Measurements from ENCODE around the gene ANKS3. TPM values are rescaled to one million over a fixed set of nuclear protein-coding genes. Genes with fewer than 3 reads are reported as not detected.

ANKS3 gene
- total RNA-seq, 1 donor from 2014 or later: 26.1 TPM

DNA sequence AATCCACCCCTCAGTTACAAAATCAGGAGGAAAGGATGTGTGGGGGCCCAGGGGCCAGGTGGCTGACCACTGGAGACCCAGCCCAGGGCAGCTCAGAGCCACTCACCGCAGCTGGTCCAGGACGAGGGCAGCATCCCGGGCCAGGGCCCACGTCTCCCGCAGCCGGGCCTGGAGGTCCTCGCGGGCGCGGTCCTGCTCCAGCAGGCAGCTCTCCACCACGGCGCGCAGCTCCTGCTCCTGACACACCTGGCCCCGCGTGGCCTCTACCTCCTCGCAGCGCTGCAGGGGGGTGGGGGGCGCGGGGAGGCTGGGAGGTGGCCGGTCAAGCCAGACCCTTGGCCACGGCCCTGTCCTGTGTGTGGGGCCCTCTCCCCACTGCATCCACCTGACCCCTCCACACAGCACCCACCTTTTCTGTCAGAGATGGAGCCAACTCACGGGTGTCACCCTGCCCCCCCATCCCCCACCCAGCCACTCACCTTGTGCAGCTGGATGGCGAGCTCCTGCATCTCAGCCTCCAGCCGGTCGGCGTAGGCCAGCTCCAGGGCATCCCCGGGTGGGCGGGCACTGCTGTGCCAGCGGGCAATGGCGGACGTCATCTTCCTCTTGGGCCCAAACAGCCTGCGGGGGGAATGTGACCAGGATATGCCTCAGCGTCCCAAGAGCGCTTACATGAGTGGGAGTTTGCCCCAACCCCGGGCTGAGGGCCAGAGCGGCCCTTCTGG, 35.6 kb downstream of the ANKS3 start:
- DNase-seq (ENCODE audit: low spot score in 2 of 2) (no peak), FAIRE-seq (no peak)

- FAIRE-seq (no peak), DNase-seq (ENCODE audit: low spot score in 2 of 2) (no peak)
These were observed 36.2 kb downstream of the ANKS3 start for GRCh38 chr16:4697848-4698291.

DNA sequence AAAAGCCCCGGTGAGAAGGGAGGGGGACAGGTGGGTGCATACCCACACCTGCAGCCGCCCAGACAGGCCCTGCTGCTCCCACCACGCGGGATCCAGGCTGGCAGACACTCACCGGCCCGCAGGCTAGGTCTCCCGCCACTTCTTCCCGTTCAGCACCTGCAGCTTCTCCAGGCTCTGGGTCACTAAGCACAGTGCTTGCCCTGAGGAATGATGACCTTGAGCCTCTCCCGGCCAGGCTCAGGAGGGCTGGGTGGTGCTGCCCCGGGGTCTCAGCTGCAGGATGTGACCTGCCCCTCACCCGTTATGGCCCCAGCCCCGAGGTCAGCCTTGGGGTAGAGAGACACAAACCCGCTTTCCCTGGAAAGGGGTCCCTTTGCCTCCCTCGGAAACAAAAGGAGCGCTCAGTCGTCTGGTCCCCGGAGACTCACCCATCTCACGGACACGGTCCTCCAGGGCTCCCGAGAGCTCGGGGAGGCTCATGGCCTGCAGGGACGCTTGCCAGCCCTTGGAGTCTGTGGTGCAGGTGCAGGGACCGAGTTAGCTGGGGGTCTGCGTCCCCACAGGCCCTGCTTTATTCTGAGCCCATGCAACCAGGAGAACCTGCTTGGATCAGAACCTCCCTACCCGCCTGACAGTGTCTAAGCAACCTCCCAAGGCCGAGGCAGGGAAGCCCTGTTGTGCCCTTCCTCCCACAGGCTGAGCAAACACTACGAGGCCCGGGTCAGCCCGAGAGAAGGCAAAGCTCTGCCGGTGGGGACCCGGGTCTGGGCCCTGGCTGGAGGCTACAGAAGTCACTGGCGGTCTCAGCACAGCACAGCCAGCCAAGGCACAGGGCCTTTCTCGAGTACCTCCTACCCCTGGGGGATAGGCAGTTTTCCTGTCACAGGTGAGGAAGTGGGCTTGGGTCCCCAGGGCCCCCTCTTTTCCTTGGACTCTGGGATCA, 36.9 kb downstream of the ANKS3 start:
- no peak for FAIRE-seq
- DNase-seq (ENCODE audit: low spot score in 2 of 2): peak in 1 of 2 donors; percentile 17

- DNase-seq (ENCODE audit: low spot score in 2 of 2): peak in 1 of 2 donors; percentile 29
- FAIRE-seq: no peak
These were observed 37.7 kb downstream of the ANKS3 start for GRCh38 chr16:4696172-4696904.

GRCh38 chr16:4695473-4696171, 38.4 kb downstream of the ANKS3 start:
- no peak for FAIRE-seq
- DNase-seq (ENCODE audit: low spot score in 2 of 2): peak in 1 of 2 donors; percentile 23

- DNase-seq (ENCODE audit: low spot score in 2 of 2) (peak; percentile 64 to 68), FAIRE-seq (no peak)
These were observed 39.2 kb downstream of the ANKS3 start for GRCh38 chr16:4694642-4695451.

DNA sequence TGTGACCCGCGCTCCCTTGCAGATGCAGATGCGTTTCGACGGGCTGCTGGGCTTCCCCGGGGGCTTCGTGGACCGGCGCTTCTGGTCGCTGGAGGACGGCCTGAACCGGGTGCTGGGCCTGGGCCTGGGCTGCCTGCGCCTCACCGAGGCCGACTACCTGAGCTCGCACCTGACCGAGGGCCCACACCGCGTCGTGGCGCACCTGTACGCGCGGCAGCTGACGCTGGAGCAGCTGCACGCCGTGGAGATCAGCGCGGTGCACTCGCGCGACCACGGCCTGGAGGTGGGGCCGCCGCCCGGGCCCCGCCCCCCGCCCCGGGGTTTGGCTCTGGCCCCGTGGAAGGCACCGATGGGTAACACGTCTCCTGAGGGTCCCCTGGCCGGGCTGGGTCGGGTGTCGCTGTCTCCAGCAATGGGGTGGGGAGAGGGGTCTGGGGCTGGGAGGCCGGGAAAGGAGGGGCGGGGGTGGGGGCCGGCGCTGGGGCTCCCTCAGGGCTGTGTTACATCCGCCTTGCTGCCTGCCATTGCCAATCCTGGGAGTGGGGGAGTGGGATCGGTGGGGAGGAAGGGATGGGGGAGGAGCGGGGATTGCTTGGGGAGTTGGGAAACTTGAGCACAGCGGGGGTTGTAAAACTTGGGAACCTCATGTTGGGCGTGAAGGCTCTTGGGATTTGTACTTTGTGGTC, 40.0 kb downstream of the ANKS3 start:
- FAIRE-seq (no peak), DNase-seq (ENCODE audit: low spot score in 2 of 2) (peak; percentile 66 to 68)

GRCh38 chr16:4693296-4693955, 40.6 kb downstream of the ANKS3 start, which contains the start of gene NUDT16L1:
Gene NUDT16L1 (plus strand): TSS chr16:4693562. CDS start chr16:4693727, 165 bp downstream.
- FAIRE-seq (no peak), DNase-seq (ENCODE audit: low spot score in 2 of 2) (peak; percentile 99)

DNA sequence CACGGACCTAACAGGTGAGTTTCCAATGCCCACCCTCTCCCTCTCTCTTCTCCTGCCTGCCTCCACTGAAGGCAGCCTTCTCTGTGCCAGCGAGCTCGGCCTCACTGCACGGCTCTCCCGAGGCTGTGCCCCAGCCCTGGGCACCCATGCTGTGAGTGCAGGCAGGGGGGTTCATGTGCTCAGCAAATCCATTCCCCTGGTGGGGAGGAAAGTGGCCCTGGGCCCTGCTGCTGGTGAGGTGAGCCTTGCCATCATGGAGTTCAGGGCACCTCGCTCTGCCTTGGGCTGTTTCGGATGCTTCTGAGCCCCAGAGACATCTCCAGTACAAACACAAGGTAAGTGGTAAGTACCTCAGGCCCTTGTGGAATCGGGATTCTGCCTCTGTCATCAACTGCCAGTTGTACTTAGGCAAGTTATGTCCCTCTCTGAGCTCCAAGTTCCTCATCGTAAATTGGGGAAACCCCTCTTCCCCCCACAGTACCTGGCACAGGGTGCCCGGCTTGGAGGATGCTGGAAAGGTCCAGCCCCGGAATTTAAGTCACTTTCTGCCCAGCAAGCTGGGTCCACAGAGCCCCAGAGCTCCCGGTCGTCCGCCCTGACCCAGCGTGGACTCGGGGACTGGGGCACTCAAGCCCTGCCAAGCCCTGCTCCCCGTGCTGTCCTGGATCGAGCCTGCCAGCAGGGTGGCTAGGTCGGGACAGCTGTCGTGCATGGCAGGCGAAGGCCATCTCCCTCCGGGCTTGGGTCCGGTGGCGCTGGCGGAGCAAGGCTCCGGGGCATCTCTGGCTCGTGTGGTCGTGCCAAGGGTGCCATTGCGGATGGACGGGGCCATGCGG, 41.4 kb downstream of the ANKS3 start:
- DNase-seq (ENCODE audit: low spot score in 2 of 2): no peak

GRCh38 chr16:4691666-4692412, 42.2 kb downstream of the ANKS3 start:
- DNase-seq (ENCODE audit: low spot score in 2 of 2) (no peak), FAIRE-seq (no peak)

More for the DNA sequence above, 41.4 kb downstream of the ANKS3 start:
- no peak for FAIRE-seq

- FAIRE-seq (no peak), DNase-seq (ENCODE audit: low spot score in 2 of 2) (no peak)
These were observed 43.0 kb downstream of the ANKS3 start for GRCh38 chr16:4690946-4691665.

GRCh38 chr16:4689864-4690704, 44.0 kb downstream of the ANKS3 start:
- no peak for FAIRE-seq

GRCh38 chr16:4689091-4689671, 44.9 kb downstream of the ANKS3 start:
- no peak for FAIRE-seq
- no peak for DNase-seq (ENCODE audit: low spot score in 2 of 2)

More at GRCh38 chr16:4689864-4690704, 44.0 kb downstream of the ANKS3 start:
- DNase-seq (ENCODE audit: low spot score in 2 of 2): no peak

DNA sequence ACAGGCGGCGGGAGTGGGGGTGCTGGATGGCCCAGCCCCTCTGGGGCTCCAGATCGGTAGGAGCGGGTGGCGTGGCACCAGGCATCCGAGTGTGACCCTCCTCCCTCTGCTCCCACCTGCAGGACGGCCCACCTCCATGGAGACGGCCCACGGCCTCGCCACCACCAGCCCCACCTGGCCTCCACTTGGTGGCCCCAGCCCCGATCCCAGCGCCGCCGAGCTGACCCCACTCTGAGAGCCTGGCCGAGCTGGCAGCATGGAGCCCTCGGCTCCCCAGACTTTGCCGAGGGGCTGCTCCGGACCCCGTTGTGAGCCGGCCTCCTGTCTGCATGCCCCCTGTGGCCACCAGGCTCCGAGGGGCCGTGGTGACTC, 45.4 kb downstream of the ANKS3 start:
- DNase-seq (ENCODE audit: low spot score in 2 of 2): no peak
- no peak for FAIRE-seq
